ENCODE data around the gene PILRB. TPM values are rescaled to one million over a fixed set of nuclear protein-coding genes. Genes with fewer than 3 reads are reported as not detected.
"Not testable (repeated sequence)": the region's sequence is repeated elsewhere in the genome, so short reads cannot be mapped to it uniquely, and the experiment has no call there.

Gene PILRB
- total RNA-seq, 1 donor from 2014 or later = 3.4 TPM

DNA sequence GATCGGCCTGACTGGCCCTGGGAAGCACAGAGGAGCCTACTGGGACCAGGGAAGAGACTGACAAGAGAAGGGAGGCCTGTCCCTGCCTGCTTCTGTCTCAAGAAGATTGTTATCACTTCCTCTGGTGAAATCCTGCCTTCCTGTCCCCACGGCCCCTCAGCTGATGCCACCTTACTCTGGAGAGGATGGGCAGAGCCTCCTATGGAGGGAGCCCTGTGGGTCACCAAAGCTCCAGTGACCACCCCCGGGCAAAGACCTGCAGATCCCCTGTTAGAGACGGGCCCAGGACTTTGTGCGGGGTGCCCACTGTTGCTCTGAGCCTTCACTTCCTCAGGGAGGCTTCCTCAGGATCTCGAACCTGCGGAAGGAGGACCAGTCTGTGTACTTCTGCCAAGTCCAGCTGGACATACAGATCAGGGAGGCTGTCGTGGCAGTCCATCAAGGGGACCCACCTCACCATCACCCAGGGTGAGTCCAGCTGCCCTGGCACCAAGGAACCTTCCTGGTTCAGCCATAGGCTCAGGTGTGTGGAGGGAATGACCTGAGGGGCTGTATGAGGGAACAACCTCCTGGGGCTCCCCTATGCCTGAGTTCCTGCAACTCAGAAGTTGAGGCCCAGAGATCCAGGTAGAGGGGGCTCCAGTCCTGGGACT lies 1.4 kb upstream of the PILRB start:
- no peak for DNase-seq (ENCODE audit: low read depth, low spot score)

- no peak for DNase-seq (ENCODE audit: low read depth, low spot score)
Measured at GRCh38 chr7:100357131-100357561, 771 bp upstream of the PILRB start.

GRCh38 chr7:100358857-100359212 lies 918 bp downstream of the PILRB start:
- DNase-seq (ENCODE audit: low read depth, low spot score) = no peak

DNA sequence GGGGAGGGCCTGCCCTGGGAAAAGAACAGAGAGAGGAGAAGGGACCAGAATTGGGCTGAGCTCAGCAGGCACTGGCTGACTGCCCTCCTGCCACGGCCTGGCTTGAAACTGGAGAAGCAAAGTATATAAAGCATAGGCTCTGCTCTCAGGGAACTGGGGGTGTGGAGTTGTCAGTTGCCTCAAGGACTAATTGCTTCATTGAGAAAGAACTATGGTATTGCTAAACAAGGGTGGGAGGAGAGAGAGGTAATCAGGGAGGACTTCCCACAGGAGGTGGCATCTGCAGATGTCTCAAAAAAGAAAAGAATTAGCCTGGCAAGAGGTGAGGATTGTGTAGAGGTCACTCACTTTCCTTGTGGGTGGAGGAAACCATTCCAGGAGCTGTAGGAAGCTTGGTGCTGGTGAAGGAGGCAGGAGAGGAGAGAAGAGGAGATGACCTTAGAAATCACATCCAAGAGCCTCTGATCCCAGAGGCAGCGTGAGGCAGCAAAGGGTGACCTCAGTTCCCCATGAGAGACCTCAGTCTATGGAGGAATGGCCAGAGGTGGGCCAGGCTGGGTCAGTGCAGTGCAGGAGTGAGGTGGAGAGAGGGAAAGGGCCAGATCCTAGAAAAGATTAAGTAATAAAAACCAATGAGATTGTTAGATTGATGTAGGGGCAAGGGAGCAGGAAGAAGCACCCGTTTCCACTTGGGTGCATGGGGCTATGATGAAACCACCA lies 2.4 kb downstream of the PILRB start:
- DNase-seq (ENCODE audit: low read depth, low spot score) = no peak

- no peak for DNase-seq (ENCODE audit: low read depth, low spot score)
Measured at GRCh38 chr7:100363098-100363497, 5.2 kb downstream of the PILRB start.

- DNase-seq (ENCODE audit: low read depth, low spot score) = not testable (repeated sequence)
Measured at GRCh38 chr7:100363797-100364196, 5.9 kb downstream of the PILRB start.

GRCh38 chr7:100364480-100364879 lies 6.6 kb downstream of the PILRB start:
- no peak for DNase-seq (ENCODE audit: low read depth, low spot score)

GRCh38 chr7:100365998-100366367 lies 8.1 kb downstream of the PILRB start:
- not testable (repeated sequence) for DNase-seq (ENCODE audit: low read depth, low spot score)

- no peak for DNase-seq (ENCODE audit: low read depth, low spot score)
Measured at GRCh38 chr7:100366411-100367250, 8.7 kb downstream of the PILRB start.

GRCh38 chr7:100367251-100367620 lies 9.3 kb downstream of the PILRB start:
- DNase-seq (ENCODE audit: low read depth, low spot score) = no peak

DNA sequence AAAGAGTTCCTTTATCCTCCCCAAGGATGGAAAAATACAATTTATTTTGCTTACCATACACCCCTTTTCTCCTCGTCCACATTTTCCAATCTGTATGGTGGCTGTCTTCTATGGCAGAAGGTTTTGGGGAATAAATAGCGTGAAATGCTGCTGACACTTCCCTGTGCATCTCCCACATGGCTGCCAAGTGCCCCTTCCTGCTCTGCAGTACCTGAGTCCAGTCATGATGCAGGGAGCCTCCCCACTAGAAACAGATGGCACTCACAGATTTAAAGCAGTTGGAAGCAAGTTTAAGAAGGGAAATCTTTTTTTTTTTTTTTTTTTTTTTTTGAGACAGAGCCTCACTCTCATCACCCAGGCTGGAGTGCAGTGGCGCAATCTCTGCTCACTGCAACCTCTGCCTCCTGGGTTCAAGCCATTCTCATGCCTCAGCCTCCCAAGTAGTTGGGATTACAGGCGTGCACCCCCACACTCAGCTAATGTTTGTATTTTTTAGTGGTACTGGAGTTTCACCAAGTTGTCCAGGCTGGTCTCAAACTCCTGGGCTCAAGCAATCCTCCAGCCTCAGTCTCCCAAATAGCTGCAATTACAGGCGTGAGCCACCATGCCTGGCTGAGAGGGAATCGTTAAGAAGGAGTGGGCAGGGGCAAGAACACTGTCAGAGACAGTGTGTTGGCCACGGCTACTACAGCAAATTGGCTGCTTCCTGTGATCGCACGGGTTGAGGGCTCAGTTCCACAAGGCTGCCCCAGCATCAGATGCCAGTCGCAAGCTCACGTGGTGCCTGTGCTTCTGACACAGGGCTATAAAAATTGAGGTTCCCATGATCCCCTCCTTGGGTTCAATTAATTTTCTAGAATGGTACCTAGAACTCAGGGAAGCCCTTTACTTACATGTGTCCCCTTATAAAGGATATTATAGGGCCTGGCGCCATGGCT lies 10.0 kb downstream of the PILRB start:
- no peak for DNase-seq (ENCODE audit: low read depth, low spot score)

DNA sequence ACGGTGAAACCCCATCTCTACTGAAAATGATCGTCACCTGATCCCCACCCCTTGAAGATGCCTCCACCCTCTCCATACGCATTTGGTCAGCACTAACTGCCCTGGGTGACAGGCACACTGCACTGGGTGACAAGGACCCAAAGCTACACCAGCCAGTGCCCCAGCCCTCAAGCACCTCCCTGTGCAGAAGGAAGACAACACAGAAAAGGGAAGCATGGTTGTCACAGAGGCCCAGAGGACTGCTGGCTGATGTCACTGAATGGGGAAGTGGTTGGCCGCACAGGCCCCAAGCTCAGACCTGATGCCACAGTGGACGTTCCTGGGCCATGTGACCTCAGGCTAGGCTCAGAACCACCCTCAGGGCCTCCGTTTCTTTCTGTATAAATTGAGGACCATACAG lies 11.2 kb downstream of the PILRB start:
- DNase-seq (ENCODE audit: low read depth, low spot score) = no peak

GRCh38 chr7:100370303-100370702 lies 12.4 kb downstream of the PILRB start:
- DNase-seq (ENCODE audit: low read depth, low spot score) = no peak

- DNase-seq (ENCODE audit: low read depth, low spot score) = no peak
Measured at GRCh38 chr7:100370746-100371145, 12.8 kb downstream of the PILRB start.

DNA sequence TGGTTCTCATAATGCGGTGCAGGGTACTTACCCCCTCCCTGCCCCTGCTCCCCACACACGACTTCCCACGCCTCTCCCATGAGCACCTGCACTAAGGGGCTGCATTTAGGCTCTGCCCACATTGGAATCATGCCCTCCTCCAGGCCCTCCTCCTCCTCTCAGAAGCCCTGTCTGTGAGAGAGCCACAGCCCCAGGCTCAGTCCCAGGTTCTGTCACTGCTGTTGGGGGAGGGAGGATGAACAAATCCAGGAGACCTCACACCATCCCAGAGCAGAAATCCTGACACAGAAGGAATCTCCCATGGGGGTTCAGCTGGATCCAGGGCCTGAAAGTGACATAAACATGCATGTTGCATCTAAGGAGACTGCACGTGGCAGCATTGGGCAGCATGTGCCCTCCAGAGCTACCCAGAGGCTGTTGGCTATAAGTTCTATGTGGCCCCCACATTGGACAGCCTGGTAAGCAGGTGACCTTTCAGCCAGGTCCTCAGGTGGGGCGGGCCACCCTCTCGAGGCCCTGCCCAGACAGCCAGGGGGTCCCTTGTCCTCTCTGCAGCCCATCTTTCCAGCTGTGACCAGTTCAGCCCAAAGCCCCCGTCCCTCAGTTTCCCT lies 13.7 kb downstream of the PILRB start:
- no peak for DNase-seq (ENCODE audit: low read depth, low spot score)

GRCh38 chr7:100372256-100372655 lies 14.3 kb downstream of the PILRB start:
- DNase-seq (ENCODE audit: low read depth, low spot score) = no peak

DNA sequence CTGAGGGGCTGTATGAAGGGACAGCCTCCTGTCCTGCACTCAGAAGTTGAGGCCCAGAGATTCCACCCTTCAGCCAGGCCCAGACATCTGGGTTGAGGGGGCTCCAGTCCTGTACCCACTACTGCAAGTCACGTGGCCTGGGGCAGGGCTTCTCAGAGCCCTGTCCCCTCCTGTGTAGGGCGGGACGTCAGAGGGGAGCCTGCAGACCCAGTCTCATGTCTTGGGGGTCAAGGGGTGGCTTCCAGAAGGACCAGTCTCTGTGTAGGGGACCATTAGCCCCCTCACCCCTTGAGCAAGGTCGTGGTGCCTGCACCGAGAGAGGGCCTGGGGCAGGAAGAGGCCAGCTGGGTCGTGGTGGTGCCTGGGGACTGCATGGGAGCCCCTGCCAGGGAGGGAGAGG lies 14.8 kb downstream of the PILRB start:
- no peak for DNase-seq (ENCODE audit: low read depth, low spot score)

DNA sequence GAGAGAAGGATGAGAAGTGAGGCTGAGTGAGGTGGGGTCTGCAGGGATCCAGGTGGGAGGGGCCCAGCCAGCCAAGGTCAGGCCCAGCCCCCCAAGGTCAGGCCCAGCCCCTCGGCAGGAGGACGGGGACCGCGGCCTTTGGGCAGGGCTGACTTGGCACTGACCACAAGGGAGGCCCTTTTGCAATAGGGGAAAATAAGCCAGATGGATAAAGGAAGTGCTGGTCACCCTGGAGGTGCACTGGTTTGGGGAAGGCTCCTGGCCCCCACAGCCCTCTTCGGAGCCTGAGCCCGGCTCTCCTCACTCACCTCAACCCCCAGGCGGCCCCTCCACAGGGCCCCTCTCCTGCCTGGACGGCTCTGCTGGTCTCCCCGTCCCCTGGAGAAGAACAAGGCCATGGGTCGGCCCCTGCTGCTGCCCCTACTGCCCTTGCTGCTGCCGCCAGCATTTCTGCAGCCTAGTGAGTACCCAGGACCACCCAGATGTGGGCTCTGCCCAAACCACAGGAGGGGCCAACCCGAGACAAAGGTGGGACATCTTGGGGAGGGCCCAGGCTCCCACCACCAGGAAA lies 15.4 kb downstream of the PILRB start, which contains the start of gene PILRA:
PILRA (plus strand) TSS at position 227 of the 571 bp plus-strand sequence; CDS start at position 397, 170 bp downstream.
- DNase-seq (ENCODE audit: low read depth, low spot score) = no peak

DNA sequence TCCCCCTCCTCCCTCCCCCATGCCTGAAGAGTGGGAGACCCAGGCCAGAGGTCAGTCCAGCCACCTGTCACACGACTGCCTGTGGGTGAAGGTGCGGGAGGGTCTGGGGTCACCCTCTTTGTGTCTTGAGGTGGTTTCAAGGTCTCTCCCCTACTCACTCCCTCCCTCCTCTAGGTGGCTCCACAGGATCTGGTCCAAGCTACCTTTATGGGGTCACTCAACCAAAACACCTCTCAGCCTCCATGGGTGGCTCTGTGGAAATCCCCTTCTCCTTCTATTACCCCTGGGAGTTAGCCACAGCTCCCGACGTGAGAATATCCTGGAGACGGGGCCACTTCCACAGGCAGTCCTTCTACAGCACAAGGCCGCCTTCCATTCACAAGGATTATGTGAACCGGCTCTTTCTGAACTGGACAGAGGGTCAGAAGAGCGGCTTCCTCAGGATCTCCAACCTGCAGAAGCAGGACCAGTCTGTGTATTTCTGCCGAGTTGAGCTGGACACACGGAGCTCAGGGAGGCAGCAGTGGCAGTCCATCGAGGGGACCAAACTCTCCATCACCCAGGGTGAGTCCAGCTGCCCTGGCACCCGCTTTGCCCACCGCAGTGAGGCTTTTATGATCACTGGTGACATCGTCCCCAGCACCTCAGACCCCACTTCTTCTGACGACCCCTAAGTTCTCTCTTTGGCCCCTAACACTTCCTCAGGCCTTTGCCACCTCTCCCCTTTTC lies 16.1 kb downstream of the PILRB start:
- not testable (repeated sequence) for DNase-seq (ENCODE audit: low read depth, low spot score)

DNA sequence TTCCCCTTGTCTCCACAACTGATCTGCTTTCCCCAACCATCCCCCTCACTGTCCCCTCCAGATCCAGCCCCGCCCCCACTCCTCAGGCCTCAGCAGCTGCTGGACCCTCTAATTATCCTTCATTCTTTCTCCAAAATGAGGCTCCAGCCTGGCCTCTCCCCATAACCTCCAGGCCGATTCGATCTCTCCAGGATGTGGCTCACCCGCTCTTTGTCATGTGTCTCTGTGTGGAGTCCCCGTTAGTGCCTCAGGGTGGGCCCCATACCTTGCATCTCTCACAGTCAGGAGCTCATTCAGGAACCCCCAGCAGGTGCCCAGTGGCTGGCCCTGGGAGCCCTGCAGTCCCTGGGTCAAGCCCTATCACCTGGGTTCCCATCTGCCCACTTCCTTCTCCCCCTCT lies 16.7 kb downstream of the PILRB start:
- DNase-seq (ENCODE audit: low read depth, low spot score) = no peak
